RPMI8226 (cell line): ENCODE measurements around the gene DIP2C.
"Not testable (repeated sequence)": the region's sequence is repeated elsewhere in the genome, so short reads cannot be mapped to it uniquely, and the experiment has no call there.

Source experiments
- DNase-seq: peaks from one replicate; pipeline ENCODE4 v3.0.0-alpha.2; 2015

The DIP2C gene

GRCh38 chr10:316390-316789 lies 373.1 kb downstream of the DIP2C start:
- DNase-seq = no peak

GRCh38 chr10:314871-315270 lies 374.6 kb downstream of the DIP2C start:
- DNase-seq = no peak

DNA sequence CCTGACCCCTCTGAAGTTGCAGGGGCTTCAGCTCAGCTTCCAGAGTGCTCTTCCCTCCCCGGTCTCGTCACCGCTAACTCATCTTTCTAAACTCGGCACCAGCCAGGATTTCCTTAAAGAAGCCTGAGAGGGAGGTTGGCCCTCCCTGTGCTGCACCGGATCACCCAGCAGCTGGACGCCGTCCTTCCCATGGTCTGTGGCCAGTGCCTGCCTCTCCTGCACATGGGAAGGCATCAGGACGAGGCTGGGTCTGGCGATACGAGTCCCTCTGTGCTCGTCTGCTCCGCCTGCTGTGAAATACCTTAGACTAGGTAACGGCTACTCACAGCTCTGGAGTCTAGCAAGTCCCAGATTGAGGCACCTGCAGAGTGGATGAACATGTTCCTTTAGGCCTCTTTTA lies 375.1 kb downstream of the DIP2C start:
- no peak for DNase-seq

- no peak for DNase-seq
These were observed 377.4 kb downstream of the DIP2C start for GRCh38 chr10:311901-312665.

DNA sequence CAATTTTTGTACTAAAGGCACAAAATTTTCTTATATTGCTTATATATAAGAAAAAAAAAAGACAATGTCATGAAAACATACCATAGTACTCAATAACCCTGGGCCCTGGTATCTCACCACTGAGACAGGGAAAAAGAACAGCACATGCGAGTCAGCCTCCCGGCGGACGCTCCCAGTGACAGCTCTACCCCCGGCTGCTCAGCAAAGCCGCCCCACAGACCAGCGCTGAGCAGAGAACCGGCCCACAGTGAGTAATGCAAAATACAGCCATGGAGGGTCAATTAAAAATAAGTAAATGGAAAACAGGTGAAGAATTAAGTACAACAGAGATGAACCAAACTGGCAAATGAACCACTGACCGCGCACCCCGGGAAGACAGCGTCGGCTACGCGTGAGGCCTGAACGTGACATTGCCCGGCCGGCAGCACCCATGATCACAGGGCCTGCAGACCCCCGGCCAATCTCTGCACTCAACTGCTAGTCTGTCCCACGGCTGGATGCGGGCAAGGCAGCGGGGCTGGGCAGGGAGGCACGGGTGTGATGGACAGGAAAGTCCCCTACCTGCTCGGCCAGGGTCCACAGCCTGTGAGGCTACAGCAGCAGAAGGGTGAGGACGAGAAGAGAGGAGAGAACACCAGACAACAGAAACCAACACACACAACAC lies 378.4 kb downstream of the DIP2C start:
- no peak for DNase-seq

- DNase-seq = no peak
These were observed 379.1 kb downstream of the DIP2C start for GRCh38 chr10:310371-310770.

DNA sequence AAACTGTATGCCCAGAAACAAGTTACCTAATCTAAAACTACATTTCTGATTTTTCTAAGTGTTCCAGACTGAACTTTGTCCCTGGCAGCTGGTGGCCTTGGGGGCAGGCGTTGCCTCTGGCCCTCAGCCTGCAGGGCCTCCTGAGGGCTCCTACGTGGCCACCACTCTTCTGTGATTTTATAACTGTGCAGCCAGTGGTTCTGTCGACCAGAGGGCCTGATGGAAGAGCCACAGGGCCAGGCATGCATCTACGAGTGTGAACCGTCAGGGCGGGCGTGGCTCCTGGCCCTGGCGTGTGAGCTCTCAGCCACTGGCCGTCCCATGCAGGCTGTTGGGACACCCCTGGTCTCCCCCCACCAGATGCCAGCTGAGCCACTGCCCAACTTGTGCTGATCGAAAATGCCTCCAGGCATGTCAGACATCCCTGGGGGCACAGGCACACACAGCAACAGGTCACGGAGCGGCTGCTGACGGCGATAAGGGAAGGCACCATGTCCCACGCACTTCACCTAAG lies 380.8 kb downstream of the DIP2C start:
- no peak for DNase-seq

GRCh38 chr10:308101-308500 lies 381.4 kb downstream of the DIP2C start:
- no peak for DNase-seq

DNA sequence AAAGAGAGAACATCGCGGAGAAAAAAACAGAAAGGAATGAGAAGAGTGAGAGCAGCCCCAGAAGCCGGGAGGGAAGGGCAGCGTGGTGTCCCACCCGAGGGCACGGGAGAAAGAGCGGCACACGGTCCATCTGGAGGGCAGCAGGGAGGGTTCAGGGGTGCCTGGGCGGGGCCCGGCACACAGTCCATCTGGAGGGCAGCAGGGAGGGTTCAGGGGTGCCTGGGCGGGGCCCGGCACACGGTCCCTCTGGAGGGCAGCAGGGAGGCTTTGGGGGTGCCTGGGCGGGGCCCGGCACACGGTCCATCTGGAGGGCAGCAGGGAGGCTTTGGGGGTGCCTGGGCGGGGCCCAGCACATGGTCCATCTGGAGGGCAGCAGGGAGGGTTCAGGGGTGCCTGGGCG lies 381.8 kb downstream of the DIP2C start:
- no peak for DNase-seq

DNA sequence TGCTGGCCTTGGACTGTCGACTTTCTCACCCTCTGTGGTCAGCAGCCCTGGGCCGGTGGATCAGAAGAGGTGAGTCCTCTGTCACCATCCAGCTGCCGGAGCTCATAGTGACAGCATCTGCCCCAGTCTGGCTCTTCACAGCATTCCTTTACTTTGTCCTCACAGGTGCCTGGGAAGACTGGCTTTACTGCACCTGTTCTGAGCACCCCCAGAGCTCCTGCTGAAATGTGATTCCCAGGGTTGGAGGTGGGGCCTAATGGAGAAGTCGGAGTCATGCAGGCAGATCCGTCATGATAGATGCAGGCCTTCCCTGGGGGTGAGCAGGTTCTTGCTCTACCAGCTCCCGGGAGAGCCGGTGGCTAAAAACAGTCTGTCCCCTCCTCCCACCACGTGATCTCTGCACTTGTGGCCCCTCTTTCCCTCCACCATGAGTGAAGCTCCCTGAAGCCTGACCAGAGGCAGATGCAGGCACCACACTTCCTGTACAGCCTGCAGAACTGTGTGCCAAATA lies 382.7 kb downstream of the DIP2C start:
- no peak for DNase-seq

GRCh38 chr10:306007-306674 lies 383.3 kb downstream of the DIP2C start:
- no peak for DNase-seq

- no peak for DNase-seq
These were observed 384.4 kb downstream of the DIP2C start for GRCh38 chr10:305034-305433.

DNA sequence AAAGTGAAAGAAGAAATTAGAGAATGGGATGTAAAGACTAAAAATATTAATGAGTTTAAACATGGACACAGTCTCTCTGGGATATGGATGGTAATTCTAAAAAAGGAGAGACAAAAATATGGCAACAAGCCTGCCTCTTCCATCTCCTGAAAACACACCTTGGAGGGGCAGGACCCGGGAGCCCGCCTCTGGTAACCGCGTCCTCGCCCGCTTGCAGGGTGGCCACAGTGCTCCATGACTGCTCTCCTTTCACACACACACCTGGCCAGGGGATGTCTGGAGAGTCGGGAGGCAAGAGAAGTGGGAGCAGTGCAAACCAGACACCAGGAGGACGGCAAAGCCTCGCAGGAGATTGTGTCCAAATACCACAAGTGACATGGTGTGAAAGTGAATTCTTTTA lies 387.9 kb downstream of the DIP2C start:
- no peak for DNase-seq

GRCh38 chr10:300580-300979 lies 388.9 kb downstream of the DIP2C start:
- not testable (repeated sequence) for DNase-seq

- no peak for DNase-seq
These were observed 389.5 kb downstream of the DIP2C start for GRCh38 chr10:299969-300368.

GRCh38 chr10:299512-299911 lies 390.0 kb downstream of the DIP2C start:
- no peak for DNase-seq

- DNase-seq = no peak
These were observed 391.4 kb downstream of the DIP2C start for GRCh38 chr10:298033-298432.

DNA sequence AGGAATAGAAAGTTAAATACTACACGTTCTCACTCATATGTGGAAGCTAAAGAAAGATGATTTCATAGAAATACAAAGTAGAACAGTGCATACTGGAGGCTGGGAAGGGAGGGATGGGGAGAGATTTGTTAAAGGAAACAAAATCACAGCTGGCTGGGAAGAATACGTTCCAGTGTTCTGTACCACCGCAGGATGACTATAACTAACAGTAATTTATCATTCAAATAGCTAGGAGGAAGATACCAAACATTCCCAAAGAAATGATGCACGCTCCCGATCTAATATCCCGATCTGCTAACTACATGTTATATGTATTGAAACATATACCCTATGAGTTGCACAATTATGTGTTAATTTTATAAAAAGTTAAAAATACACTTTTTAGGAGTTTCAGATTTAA lies 391.9 kb downstream of the DIP2C start:
- no peak for DNase-seq

DNA sequence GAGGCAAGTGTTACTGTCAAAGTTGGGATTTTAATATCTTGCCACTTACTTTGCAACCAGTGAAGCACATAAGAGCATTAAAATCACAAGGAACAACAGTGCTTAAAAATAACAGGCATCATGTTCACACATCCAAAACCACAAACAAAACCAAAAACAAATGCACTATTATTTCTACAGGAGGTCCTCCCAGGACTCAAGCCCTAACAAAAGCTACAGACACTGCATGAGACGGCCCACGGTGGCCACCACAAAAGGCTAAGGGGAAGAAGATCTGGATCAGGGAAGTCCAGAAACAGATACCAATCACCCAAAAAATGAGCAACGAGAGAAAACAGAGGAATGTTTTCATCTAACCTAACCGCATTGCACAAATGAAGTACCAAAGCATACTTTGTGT lies 395.8 kb downstream of the DIP2C start:
- no peak for DNase-seq

- no peak for DNase-seq
These were observed 399.3 kb downstream of the DIP2C start for GRCh38 chr10:290026-290725.

DNA sequence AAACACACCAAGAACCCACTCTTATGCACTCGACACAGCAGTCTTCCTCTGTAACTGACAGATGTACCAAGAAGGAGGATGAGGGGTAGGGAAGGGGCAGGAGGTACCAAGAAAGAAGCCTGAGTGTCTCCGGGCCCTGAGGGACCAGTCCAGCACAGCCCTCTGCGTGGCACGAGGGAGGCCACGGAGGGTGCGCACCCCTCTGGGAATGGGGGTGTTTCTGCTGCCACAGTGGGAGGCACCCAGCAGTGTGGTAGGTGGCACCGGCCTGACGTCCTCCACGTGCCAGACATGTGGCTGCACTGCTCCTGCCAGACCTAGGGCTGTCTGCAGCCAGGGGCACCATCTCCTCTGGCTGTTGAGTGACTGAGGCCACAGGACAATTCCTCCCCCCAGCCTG lies 399.9 kb downstream of the DIP2C start:
- DNase-seq = no peak

GRCh38 chr10:288316-289200 lies 400.9 kb downstream of the DIP2C start:
- DNase-seq = no peak
